AG10803 (cell line): Measurements from ENCODE around the gene KRTAP1-1.

Source experiments
- DNase-seq: peaks from one replicate; pipeline ENCODE4 v3.0.0; 2010; ENCODE audit warnings: low read depth
- H3K4me3 ChIP-seq: 2 replicates; pipeline ENCODE4 v1.5.1; 2011; ENCODE audit warnings: mild to moderate bottlenecking, low read length, control low read depth
- TF ChIP-seq, protein P1 (sequence below): conservative IDR thresholded peaks from 2 replicates; pipeline ENCODE4 v1.5.1; 2011; ENCODE audit warnings: mild to moderate bottlenecking, low read length, control low read depth, inconsistent platforms

Gene KRTAP1-1

DNA sequence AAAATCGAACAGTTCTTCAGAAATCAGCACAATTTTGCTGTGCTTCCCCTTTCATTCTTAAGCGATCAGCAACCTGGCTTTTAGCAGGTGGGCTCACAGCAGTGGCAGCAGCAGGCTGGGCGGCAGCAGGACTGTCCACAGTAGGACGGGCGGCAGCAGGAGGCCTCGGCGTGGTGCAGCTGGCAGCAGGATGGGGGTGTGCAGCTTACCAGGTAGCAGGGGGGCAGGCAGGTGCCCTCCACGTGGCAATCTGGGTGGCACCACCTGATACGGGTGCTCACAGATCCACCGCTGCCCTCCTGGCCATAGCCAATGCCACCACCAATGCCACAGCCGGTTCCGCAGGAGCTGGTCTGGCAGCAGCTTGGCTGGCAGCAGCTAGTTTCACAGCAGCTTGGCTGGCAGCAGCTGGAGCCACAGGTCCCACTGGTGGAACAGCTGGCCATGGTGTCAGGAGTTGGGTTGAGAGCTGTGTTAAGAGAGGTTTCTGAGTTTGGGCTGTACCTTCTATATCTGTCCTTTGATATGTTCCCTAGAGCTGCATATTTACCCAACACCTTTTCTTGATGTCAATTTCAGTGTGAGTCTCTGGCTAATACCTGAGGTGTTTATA is 11.5 kb downstream of the KRTAP1-1 start, which contains the start of gene KRTAP1-4:
KRTAP1-4 (minus strand) TSS at position 563 of the 613 bp plus-strand sequence; CDS start at position 446, 117 bp downstream.
- TF ChIP-seq, protein P1, sequence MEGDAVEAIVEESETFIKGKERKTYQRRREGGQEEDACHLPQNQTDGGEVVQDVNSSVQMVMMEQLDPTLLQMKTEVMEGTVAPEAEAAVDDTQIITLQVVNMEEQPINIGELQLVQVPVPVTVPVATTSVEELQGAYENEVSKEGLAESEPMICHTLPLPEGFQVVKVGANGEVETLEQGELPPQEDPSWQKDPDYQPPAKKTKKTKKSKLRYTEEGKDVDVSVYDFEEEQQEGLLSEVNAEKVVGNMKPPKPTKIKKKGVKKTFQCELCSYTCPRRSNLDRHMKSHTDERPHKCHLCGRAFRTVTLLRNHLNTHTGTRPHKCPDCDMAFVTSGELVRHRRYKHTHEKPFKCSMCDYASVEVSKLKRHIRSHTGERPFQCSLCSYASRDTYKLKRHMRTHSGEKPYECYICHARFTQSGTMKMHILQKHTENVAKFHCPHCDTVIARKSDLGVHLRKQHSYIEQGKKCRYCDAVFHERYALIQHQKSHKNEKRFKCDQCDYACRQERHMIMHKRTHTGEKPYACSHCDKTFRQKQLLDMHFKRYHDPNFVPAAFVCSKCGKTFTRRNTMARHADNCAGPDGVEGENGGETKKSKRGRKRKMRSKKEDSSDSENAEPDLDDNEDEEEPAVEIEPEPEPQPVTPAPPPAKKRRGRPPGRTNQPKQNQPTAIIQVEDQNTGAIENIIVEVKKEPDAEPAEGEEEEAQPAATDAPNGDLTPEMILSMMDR = no peak
- no peak within 1 kb of the TSS for H3K4me3 ChIP-seq
- no peak for DNase-seq

DNA sequence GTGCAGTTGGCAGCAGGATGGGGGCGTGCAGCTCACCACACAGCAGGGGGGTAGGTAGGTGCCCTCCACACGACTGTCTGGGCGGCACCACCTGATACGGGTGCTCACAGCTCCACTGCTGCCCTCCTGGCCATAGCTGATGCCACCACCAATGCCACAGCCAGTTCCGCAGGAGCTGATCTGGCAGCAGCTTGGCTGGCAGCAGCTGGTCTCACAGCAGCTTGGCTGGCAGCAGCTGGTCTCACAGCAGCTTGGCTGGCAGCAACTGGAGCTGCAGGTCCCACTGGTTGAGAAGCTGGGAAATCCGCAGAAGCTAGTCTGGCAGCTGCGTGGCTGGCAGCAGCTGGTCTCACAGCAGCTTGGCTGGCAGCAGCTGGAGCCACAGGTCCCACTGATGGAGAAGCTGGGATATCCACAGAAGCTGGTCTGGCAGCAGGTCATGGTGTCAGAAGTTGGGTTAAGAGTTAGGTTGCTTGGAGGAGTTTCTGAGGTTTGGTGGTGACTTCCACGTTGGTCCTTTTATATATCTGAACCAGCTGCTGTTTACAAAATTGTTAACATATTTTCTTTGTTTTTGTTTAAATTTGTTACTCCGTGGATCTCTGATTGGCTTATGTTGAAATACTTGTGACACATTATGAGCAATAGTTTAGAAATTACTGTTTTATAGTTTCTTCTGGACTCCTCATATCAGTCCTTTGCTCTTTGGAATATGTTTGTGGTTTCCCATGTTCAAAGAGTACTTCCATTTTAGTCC is 14.4 kb downstream of the KRTAP1-1 start, which contains the start of gene KRTAP1-5:
KRTAP1-5 (minus strand) TSS at position 494 of the 757 bp plus-strand sequence; CDS start at position 441, 53 bp downstream.
- H3K4me3 ChIP-seq = no peak within 1 kb of the TSS
- DNase-seq = peak; percentile 95
- TF ChIP-seq, protein P1 = no peak

DNA sequence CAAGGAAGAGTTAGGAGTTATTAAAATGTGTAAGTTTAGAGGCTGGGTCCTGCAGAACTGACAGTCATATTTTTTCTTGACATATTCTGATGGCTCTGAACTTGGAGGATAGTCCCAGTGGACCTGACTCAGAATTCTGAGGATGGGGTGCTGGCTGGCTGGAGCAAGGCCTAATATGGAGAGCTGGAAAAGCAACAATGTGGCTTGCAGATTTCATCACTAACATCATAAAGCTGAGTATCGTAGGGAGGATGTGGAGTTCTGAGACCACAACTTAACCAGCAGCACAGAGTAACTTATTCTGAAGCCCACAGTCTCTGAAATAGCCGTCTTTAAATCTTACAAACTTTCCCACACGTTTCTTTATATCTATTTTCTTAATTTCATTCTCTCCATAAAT is 16.6 kb downstream of the KRTAP1-1 start:
- peak; percentile 63 for DNase-seq

DNA sequence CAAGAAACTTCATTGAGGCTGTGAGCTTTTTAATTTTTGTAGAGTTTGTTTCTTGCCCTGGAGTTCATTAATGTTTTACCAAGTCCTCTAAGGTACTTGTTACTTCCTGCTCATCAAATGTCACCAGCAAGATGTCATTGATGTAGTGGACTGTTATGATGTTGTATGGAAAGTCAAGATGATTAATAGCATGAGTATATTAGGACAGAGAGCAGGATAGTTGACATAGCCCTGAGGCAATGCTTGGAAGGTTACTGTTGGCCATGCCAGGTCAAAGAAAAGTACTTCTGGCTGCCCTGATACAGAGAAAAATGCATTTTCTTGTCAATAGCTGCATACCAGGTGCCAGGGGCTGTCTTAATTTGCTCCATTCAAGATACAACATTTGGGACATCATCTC is 20.9 kb downstream of the KRTAP1-1 start:
- TF ChIP-seq, protein P1 = no peak
- DNase-seq = no peak
- no peak overlapping the region for H3K4me3 ChIP-seq

More for the DNA sequence above, 16.6 kb downstream of the KRTAP1-1 start:
- no peak overlapping the region for H3K4me3 ChIP-seq
- TF ChIP-seq, protein P1 = no peak

DNA sequence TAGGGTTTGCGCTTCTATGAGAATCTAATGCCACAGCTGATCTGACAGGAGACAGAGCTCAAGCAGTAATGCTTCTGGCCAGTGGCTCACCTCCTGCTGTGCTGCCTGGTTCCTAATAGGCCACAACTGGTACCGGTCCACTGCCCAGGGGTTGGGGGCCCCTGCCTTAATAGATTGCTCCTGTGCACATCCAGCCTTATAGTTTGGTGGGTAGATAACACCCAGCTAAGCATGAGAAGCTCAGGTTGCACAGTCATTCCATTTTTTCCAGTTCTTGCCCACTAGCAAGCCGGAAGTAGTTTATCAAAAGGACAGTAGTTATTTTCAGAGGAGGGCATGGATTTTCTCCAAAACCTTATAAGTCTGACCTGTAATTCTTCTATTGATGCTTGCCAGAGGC is 21.8 kb downstream of the KRTAP1-1 start:
- H3K4me3 ChIP-seq = no peak overlapping the region
- TF ChIP-seq, protein P1 = no peak
- no peak for DNase-seq

DNA sequence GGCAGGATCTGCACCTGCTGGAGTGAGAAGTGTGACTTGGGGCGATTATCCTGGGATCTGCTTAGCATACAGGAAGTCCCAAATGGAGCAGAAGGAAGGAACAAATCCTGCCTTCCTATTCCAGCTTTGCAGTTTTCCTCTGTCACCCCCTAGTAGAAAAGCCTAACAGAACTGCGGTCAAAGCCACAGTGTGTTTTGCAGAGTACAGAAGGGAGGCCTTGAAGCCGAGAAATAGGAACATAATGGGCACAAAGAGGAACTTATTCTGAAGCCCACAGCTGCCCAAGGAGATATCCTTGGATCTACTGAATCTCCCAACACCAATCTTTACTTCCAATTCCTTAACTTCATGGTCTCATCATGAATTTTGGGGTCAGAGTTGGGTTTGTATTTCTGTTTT is 22.7 kb downstream of the KRTAP1-1 start:
- TF ChIP-seq, protein P1 = no peak
- H3K4me3 ChIP-seq = no peak overlapping the region
- DNase-seq = no peak
